Activated naive CD4-positive, alpha-beta T cell treated with anti-CD3 and anti-CD28 coated beads, Interleukin-2, amount 10 ng/mL, durations not matched to agents 7 days and 5 days (primary cell): ENCODE results near the gene PTTG2.
"Not testable (repeated sequence)": the region's sequence is repeated elsewhere in the genome, so short reads cannot be mapped to it uniquely, and the experiment has no call there.

Experiments used
- CTCF ChIA-PET: fragments of 350-600 bp; sonication (Branson Sonifier 250); formaldehyde crosslinking; loops from one replicate; lab custom pipeline; 2021; ENCODE audit warnings: antibody characterized with exemption; lab: Charles Lee
- DNase-seq: peaks from one replicate; pipeline ENCODE4 v3.0.0-alpha.2; 2020
- H3K27ac Mint-ChIP-seq: one replicate; pipeline ENCODE4 v1.8.0; 2021; ENCODE audit warnings: mild to moderate bottlenecking, moderate library complexity, mixed read lengths
- H3K27me3 Mint-ChIP-seq: one replicate; pipeline ENCODE4 v1.8.0; 2021; ENCODE audit warnings: mild to moderate bottlenecking, mixed read lengths
- H3K36me3 Mint-ChIP-seq: one replicate; pipeline ENCODE4 v1.8.0; 2021; ENCODE audit warnings: mixed read lengths
- H3K4me1 Mint-ChIP-seq: one replicate; pipeline ENCODE4 v1.8.0; 2021; ENCODE audit warnings: mixed read lengths
- H3K4me3 Mint-ChIP-seq: one replicate; pipeline ENCODE4 v1.8.0; 2021; ENCODE audit warnings: mild to moderate bottlenecking, moderate library complexity, mixed read lengths
- H3K9me3 Mint-ChIP-seq: one replicate; pipeline ENCODE4 v1.8.0; 2021; ENCODE audit warnings: mixed read lengths

Gene PTTG2

DNA sequence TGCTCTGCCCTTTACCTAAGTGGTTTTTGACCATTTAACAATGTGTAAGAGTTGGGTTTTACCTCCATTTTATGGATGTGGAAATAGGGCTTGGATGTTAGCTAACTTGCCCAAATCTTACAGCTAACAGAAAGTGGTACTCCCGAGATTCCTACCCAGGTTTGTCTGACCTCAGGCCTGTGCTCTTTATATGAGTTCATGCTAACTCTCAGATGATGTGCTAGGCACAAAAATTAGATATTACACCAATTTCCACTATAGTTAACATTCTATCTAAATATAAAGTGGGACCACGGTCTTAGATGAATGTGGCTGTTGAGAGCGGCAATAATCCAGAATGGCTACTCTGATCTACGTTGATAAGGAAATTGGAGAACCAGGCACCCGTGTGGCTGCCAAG is at the start of gene PTTG2:
PTTG2 (plus strand) TSS at position 301 of the 400 bp plus-strand sequence; CDS start at position 338, 37 bp downstream.
- Mint-ChIP-seq H3K27ac (no peak within 1 kb of the TSS), H3K9me3 (no peaks in the 10 kb centered on the region), H3K27me3 (no peaks in the 10 kb centered on the region), H3K4me1 (peaks cover 2% of the 10 kb centered on the region), H3K4me3 (no peak within 1 kb of the TSS), H3K36me3 (peaks cover 7% of the 10 kb centered on the region)
- CTCF ChIA-PET = no interaction called here
- DNase-seq = no peak

DNA sequence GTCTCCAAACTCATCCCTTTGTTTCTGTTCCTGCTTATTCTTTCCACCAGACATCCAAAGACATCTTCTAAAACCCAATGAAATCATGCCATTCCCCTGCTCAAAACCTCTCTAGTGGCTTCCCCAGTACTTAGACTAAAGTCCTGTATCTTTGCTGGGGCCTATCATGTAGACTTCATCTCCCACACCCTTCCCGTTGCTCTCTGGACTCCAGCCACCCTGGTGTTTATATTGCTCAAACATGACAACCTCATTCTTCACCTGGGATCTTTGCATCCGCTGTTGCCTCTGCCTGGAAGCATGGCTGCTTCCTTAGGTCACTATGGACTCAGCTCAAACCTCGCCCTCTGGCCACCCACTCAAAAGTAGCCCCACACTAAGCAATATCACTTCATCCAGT is 45.7 kb upstream of the PTTG2 start:
- Mint-ChIP-seq H3K27ac (no peak overlapping the region), H3K27me3 (no peaks in the 10 kb centered on the region), H3K4me1 (no peaks in the 10 kb centered on the region), H3K4me3 (no peak overlapping the region), H3K9me3 (no peaks in the 10 kb centered on the region), H3K36me3 (peaks cover 28% of the 10 kb centered on the region)
- CTCF ChIA-PET = interaction anchor here (1.2 kb wide), 1 partner anchor 64 kb away, joined by 3 read pairs; no protein-coding TSS in a partner anchor
- DNase-seq = no peak

DNA sequence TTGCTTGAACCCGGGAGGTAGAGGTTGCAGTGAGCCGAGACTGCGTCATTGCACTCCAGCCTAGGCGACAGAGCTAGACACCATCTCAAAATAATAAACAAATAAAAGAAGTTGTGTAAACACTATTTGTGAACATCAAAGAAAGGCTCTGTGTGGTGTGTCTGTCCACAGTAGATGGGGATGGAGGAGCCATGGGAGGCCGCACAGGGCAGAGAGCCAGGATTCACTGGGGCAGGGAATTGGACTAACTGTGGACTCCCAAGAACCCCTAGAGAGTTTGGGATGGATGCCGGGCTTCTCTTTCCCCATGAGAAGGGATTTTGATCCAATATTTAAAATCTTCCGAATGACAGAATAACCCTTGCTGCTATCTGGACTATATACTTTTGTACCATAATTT is 42.8 kb upstream of the PTTG2 start:
- Mint-ChIP-seq H3K4me3 (no peak overlapping the region), H3K36me3 (peaks cover 25% of the 10 kb centered on the region), H3K27ac (no peak overlapping the region), H3K4me1 (peaks cover 16% of the 10 kb centered on the region), H3K27me3 (no peaks in the 10 kb centered on the region), H3K9me3 (no peaks in the 10 kb centered on the region)
- DNase-seq = no peak
- CTCF ChIA-PET = no interaction called here

DNA sequence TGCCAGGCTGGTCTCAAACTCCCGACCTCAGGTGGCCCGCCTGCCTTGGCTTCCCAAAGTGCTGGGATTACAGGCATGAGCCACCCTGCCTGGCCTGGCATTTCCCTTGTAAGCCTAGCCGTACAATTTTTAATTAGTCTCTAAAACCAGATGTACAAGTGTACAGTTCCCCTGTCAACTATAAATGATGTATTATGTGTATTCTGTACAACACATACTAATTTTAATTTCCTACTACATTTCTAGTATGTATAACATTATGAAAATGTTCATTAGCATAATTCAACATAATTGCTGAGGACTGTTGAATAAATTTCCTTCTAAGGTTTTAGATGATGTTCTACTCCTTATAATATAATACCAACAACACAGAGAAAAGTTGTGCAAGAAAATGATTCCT is 41.5 kb upstream of the PTTG2 start:
- Mint-ChIP-seq H3K27ac (no peak overlapping the region), H3K9me3 (peaks cover 4% of the 10 kb centered on the region), H3K4me3 (no peak overlapping the region), H3K4me1 (peaks cover 17% of the 10 kb centered on the region), H3K36me3 (peaks cover 30% of the 10 kb centered on the region), H3K27me3 (no peaks in the 10 kb centered on the region)
- CTCF ChIA-PET = interaction anchor here (0.6 kb wide), 1 partner anchor 68 kb away, joined by 3 read pairs; no protein-coding TSS in a partner anchor
- no peak for DNase-seq

DNA sequence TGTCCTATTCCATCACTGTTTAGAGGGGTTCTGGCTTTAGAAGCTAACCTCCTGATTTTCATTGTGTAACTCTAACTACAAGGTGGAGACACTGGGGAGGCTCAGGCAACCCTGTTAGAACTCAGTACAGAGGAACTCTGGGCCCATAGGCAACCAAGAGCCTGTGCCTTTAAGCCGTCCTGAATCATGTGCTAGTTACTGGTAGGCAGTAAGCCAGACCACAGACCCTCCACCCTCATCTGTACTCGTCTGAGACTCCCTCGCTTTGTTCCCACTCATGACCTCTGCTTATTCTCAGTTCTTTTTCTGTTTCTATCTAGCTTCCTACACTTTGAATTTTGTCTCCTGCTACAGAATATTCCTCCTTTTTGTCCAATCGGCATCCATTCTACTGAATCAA is 37.9 kb upstream of the PTTG2 start:
- CTCF ChIA-PET = no interaction called here

DNA sequence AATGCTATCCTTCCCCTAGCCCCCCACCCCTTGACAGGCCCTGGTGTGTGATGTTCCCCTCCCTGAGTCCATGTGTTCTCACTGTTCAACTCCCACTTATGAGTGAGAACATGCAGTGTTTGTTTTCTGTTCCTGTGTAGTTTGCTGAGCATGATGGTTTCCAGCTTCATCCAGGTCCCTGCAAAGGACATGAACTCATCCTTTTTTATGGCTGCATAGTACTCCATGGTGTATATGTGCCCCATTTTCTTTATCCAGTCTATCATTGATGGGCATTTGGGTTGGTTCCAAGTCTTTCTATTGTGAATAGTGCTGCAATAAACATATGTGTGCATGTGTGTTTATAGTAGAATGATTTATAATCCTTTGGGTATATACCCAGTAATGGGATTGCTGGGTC is 37.1 kb upstream of the PTTG2 start:
- Mint-ChIP-seq H3K36me3 (peaks cover 28% of the 10 kb centered on the region), H3K4me1 (peaks cover 22% of the 10 kb centered on the region)
- H3K4me3 Mint-ChIP-seq, H3K27me3 Mint-ChIP-seq, CTCF ChIA-PET, H3K27ac Mint-ChIP-seq, DNase-seq, H3K9me3 Mint-ChIP-seq: not testable (repeated sequence)

More for the DNA sequence above, 37.9 kb upstream of the PTTG2 start:
- H3K4me3 Mint-ChIP-seq = no peak overlapping the region
- no peaks in the 10 kb centered on the region for H3K27me3 Mint-ChIP-seq
- peaks cover 4% of the 10 kb centered on the region for H3K9me3 Mint-ChIP-seq
- H3K4me1 Mint-ChIP-seq = peaks cover 17% of the 10 kb centered on the region
- DNase-seq = no peak
- H3K27ac Mint-ChIP-seq = no peak overlapping the region
- peaks cover 30% of the 10 kb centered on the region for H3K36me3 Mint-ChIP-seq

DNA sequence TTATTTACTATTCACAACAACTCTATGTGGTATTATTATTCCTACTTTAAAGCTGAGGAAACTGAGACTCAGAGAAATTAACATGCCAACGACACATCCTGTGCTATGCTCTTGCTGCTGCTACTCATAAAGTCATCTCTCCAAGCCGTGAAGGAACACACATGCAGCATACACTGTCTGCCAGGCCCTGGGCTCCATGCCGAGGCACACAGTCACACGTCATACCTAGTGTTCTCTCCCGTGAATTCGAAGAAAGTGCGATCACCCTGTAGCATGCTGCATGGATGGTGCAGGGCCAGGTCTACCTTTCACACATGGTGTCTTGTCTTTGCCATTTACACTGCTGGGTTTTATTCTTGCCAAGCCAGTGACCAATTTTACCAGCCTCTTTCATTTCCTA is 35.3 kb upstream of the PTTG2 start:
- CTCF ChIA-PET = no interaction called here
- no peak overlapping the region for H3K4me3 Mint-ChIP-seq
- peaks cover 32% of the 10 kb centered on the region for H3K36me3 Mint-ChIP-seq
- peaks cover 4% of the 10 kb centered on the region for H3K9me3 Mint-ChIP-seq
- H3K27me3 Mint-ChIP-seq = no peaks in the 10 kb centered on the region
- no peak overlapping the region for H3K27ac Mint-ChIP-seq
- DNase-seq = no peak
- peaks cover 40% of the 10 kb centered on the region for H3K4me1 Mint-ChIP-seq

DNA sequence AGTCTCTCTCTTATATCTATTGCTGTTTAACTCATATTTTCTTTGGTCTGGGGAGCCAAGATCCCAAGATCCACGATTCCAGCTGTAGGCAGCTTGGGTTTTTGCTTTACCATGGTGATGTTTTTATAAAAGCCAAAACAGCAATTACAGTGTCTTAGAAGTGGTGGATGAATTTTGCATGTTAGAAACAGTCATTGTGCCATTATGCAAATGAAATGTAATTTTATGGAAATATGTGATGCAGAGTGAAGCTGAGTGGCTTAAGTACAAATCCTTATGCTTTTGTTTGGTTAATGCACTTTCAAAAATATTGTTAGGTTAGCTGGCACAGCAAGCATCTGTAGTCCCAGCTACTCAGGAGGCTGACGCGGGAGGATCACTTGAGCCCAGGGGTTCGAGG is 32.8 kb upstream of the PTTG2 start:
- Mint-ChIP-seq H3K9me3 (peaks cover 4% of the 10 kb centered on the region), H3K4me1 (peaks cover 24% of the 10 kb centered on the region), H3K27me3 (no peaks in the 10 kb centered on the region), H3K4me3 (no peak overlapping the region), H3K36me3 (peaks cover 29% of the 10 kb centered on the region), H3K27ac (no peak overlapping the region)
- CTCF ChIA-PET = interaction anchor here (1.1 kb wide), 1 partner anchor 43 kb away, joined by 3 read pairs; no protein-coding TSS in a partner anchor
- no peak for DNase-seq

DNA sequence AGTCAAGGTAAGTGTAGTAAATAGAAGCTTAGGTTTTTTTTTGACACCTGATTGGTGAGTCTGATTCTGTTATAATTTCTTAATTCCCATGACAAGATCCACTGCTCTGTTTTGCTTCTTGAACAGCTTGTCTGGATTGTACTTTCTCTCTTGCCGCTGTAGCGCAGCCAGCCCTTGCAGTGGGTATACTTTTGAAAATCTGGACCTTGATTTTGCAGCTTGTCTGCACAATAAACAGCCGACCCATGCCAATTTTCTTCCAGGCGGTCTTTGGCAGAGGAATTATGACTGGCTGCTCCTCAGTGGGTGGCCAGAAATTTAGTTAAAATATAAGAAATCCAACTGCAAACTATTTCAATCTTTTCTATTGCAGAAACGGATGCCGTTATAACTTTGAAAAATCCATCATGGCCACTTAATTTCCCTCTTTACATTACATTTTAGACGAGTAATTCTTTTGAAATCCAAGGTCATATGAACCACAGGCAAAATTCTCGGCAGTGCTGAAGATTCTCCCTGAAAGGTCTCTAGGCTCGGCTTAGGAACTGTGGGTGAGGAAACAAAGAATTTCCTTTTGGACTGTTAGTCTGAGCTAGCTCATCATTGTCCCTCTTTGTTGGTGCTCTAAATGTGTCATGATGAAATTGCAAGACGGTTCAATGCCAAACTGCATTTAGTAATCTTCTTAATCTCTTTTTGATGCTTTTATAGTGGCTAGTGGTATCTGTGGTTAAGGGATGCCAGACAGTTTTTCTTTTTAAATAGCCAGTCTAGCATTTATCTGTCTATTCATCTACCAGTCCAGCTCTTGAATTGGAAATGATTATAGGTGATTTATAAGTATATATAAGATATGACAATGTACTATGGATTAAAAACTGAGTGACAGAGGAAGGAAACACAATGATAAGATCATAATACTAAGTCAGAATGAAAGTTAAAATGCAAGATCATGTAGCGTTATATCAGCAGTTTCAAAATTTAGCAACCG is 31.5 kb upstream of the PTTG2 start:
- H3K9me3 Mint-ChIP-seq = peaks cover 3% of the 10 kb centered on the region
- peaks cover 26% of the 10 kb centered on the region for H3K36me3 Mint-ChIP-seq
- DNase-seq = no peak
- CTCF ChIA-PET = interaction anchor here (1.1 kb wide), 1 partner anchor 42 kb away, joined by 3 read pairs; no protein-coding TSS in a partner anchor
- peaks cover 25% of the 10 kb centered on the region for H3K4me1 Mint-ChIP-seq
- no peak overlapping the region for H3K27ac Mint-ChIP-seq
- no peak overlapping the region for H3K4me3 Mint-ChIP-seq
- H3K27me3 Mint-ChIP-seq = no peaks in the 10 kb centered on the region

DNA sequence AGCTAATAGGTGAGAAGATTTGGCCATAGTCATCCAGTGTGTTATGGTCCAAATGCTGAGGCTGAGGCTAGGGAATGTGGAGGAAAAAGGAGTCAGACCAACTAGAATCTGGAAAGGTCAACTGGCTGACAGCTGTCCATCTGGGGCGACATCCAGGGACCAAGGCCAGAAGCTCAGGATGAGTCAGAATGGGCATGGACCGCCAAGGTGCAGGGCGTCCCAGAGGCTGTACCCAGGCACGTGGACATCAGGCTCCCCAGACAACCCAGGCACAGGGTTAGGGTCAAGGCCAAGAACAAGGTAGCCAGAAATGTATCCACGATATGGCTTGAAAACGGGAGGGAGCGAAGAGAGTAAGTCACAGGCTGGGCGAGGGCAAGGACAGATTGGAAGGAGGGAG is 26.1 kb upstream of the PTTG2 start:
- Mint-ChIP-seq H3K27me3 (no peaks in the 10 kb centered on the region), H3K27ac (no peak overlapping the region), H3K4me1 (peaks cover 10% of the 10 kb centered on the region), H3K4me3 (no peak overlapping the region), H3K9me3 (peaks cover 7% of the 10 kb centered on the region), H3K36me3 (peaks cover 34% of the 10 kb centered on the region)
- no peak for DNase-seq
- CTCF ChIA-PET = interaction anchor here (0.8 kb wide), 1 partner anchor 135 kb away, joined by 3 read pairs; no protein-coding TSS in a partner anchor

DNA sequence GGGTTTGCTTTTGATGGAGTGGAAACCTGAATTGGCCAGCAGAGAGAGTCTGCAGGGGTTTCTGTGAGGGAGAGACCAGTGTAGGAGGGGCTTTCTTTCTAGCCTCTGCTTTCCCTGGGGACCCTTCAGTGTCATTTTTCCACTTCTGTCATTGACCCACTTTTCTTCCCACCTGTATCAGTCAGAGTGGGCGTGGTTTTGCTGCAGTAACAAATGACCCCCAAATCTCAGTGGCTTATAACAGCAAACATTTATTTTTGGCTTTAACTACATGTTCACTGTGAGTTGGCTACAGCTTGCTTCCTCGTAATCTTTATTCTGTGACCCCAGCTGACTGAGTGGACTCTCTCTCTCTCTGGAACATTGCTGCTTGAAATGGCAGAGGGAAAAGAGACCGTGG is 25.6 kb upstream of the PTTG2 start:
- Mint-ChIP-seq H3K27me3 (no peaks in the 10 kb centered on the region), H3K9me3 (peaks cover 7% of the 10 kb centered on the region), H3K36me3 (peaks cover 34% of the 10 kb centered on the region), H3K4me3 (no peak overlapping the region), H3K4me1 (peaks cover 5% of the 10 kb centered on the region), H3K27ac (no peak overlapping the region)
- CTCF ChIA-PET = no interaction called here
- no peak for DNase-seq

DNA sequence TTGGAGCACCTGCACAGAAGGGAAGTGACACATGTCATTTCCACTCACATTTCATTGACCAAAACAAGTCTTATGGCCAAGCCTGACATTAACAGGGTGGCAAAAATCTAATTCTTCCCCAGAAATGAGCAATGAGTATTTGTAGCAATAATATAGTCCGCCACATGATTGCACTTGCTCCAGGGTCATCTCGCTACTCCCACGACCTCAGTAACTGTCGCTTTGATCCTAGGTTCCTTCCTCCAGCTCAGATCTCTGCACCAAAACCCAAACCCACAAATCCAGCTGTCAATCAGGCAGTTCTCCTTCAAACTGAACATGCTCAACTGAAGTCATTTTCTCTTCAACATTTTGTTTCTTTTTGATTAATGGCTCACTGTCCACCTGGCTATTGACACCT is 25.2 kb upstream of the PTTG2 start:
- Mint-ChIP-seq H3K4me3 (no peak overlapping the region), H3K27me3 (no peaks in the 10 kb centered on the region), H3K36me3 (peaks cover 30% of the 10 kb centered on the region), H3K27ac (no peak overlapping the region), H3K9me3 (peaks cover 7% of the 10 kb centered on the region), H3K4me1 (peaks cover 2% of the 10 kb centered on the region)
- CTCF ChIA-PET = no interaction called here
- no peak for DNase-seq

DNA sequence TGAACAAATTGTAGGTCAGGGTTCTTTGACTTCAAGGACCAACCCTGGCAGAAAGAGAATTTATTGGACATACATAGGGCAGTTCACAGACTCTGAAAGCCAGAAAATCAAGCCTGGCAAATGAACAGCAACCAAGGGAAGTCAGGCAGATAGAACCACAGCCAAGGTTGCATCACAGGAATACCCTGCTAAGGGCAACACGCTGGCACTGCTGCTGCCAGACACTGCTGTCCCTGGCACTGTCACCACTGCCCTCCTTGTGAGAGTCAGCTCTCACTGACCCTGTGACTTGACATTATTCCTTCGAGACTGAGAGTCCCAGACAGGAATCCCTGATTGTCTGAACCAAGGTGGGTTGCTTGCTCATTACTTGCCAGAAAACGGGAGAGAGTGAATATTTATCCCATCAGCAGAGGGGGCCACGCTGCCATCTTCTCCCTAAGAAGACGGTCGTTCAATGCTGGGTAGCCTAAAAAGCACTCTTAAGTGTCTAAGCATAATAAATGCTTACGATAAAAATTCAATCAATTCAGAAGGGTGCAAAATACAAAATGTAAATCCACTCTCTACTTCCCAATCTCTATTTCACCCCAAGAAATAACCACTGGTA is 23.2 kb upstream of the PTTG2 start:
- H3K9me3 Mint-ChIP-seq = peaks cover 7% of the 10 kb centered on the region
- H3K27ac Mint-ChIP-seq = no peak overlapping the region
- no peak for DNase-seq
- peaks cover 28% of the 10 kb centered on the region for H3K36me3 Mint-ChIP-seq
- no peak overlapping the region for H3K4me3 Mint-ChIP-seq
- peaks cover 2% of the 10 kb centered on the region for H3K4me1 Mint-ChIP-seq
- CTCF ChIA-PET = no interaction called here
- H3K27me3 Mint-ChIP-seq = no peaks in the 10 kb centered on the region

DNA sequence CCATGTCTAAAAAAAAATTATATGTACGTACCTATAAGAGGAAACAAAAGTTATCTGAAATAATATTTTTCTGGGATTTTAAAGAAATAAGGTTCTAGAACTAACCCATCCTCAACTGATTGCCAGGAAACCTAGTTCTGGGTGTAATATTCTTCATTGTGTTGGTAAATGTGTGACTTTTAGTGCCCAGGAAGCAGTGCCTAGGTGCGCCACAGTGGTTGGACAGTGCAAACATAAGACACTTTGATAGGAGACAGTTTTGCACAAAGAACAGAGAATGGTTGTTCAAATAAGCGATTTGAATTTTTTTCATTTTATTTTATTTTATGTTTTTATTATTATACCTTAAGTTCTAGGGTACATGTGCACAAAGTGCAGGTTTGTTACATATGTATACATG is 22.0 kb upstream of the PTTG2 start:
- CTCF ChIA-PET = no interaction called here
- Mint-ChIP-seq H3K9me3 (peaks cover 7% of the 10 kb centered on the region), H3K36me3 (peaks cover 25% of the 10 kb centered on the region), H3K27ac (no peak overlapping the region), H3K4me1 (peaks cover 2% of the 10 kb centered on the region), H3K4me3 (no peak overlapping the region), H3K27me3 (no peaks in the 10 kb centered on the region)
- no peak for DNase-seq
